LNCAP (cell line): Measurements from ENCODE around the gene CLPTM1.
"Not testable (repeated sequence)": the region's sequence is repeated elsewhere in the genome, so short reads cannot be mapped to it uniquely, and the experiment has no call there.

Experiments
- CTCF ChIP-seq: fragments of 450-650 bp; IDR thresholded peaks from 2 replicates; pipeline ENCODE4 v1.5.1; 2017; ENCODE audit warnings: mild to moderate bottlenecking

The CLPTM1 gene

DNA sequence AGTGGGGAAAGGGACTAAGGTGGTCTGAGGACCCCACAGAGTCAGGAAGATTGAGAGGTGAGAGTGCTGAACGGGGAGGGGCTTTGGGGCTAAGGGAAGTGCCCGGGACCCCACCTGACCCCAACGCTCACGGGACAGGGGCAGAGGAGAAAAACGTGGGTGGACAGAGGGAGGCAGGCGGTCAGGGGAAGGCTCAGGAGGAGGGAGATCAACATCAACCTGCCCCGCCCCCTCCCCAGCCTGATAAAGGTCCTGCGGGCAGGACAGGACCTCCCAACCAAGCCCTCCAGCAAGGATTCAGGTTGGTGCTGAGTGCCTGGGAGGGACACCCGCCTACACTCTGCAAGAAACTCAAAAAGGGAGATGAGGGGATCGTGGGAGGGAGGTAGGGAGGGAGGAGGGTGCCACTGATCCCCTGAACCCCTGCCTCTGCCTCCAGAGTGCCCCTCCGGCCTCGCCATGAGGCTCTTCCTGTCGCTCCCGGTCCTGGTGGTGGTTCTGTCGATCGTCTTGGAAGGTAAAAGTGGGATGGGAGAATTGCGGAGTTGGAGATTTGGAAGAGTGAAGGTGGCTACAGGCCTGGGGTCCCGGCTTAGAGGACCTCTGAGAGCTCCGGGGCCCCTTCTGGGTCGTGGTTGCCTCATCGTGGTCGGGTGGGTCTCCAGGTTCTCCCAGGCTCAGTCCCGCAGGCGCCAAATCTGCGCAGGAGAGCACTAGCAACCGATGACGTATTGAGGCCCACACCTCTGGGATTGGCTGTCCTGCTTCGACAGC is 40.6 kb upstream of the CLPTM1 start, which contains the start of gene APOC1:
TSS of gene APOC1 (plus strand) at position 176 of the 774 bp plus-strand sequence. CDS start at position 460, 284 bp downstream.
- TF ChIP-seq CTCF: not testable (repeated sequence)

DNA sequence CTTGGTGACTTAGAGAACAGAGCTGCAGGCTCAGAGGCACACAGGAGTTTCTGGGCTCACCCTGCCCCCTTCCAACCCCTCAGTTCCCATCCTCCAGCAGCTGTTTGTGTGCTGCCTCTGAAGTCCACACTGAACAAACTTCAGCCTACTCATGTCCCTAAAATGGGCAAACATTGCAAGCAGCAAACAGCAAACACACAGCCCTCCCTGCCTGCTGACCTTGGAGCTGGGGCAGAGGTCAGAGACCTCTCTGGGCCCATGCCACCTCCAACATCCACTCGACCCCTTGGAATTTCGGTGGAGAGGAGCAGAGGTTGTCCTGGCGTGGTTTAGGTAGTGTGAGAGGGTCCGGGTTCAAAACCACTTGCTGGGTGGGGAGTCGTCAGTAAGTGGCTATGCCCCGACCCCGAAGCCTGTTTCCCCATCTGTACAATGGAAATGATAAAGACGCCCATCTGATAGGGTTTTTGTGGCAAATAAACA is 30.9 kb upstream of the CLPTM1 start:
- TF ChIP-seq CTCF: no peak

GRCh38 chr19:44925114-44925891 is 29.9 kb upstream of the CLPTM1 start:
- TF ChIP-seq CTCF: no peak

DNA sequence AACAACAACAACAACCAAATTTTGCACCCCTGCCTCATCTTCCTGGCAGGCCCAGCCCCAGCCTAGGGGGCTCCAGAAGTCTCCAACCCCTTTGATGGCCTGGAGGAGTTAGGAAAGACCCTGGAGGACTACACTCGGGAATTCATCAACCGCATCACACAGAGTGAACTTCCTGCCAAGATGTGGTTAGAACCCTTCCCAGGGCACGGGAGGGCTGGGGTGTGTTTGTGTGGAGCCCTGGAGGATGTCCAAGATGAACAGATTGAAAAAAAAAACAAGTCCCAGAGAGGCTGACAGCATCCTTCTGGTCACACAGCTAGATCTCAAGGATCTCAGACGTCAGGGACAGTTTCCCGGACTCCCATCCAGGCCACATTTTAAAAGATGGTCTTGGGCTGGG is 27.4 kb upstream of the CLPTM1 start:
- no peak for TF ChIP-seq CTCF

DNA sequence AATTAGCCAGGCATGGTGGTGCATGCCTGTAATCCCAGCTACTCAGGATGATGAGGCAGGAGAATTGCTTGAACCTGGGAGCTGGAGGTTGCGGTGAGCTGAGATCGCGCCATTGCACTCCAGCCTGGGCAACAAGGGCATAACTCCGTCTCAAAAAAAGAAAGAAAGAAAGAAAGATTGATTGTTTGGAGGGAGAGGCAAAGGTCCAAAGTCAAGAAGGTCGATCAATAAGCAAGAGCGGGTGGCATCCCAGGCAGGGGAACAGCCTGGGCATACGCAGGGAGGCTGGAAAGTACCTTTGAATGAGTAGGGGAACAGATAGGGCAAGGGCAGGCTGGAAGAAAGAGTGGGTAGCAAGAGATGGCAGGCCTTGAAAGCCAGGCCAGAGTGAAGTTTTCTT is 25.1 kb upstream of the CLPTM1 start:
- TF ChIP-seq CTCF: no peak

DNA sequence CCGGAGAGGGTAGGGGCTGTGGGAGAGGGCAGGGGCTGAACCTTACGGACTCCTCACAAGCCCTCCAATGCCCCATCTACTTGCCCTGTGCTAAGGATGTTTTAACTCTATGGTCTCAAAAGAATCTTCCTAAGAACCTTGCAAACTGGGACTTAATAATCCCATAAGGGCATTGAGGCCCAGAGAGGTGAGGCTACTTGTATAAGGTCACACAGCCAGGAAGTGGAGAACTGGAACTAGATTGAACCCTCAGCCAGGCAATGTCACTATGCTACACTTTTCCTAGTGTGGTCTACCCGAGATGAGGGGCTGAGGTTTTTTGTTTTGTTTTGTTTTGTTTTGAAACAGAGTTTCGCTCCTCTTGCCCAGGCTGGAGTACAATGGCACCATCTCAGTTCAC is 23.6 kb upstream of the CLPTM1 start:
- TF ChIP-seq CTCF: no peak

GRCh38 chr19:44939668-44940067 is 15.5 kb upstream of the CLPTM1 start:
- TF ChIP-seq CTCF: no peak
